ENCODE results near the gene SOHLH1.

Gene SOHLH1

GRCh38 chr9:135699440-135699839 lies at the start of gene SOHLH1:
SOHLH1 (minus strand) TSS chr9:135699481; CDS start chr9:135699467, 14 bp downstream.
- no peak for DNase-seq

GRCh38 chr9:135748676-135749075 lies 49.4 kb upstream of the SOHLH1 start:
- DNase-seq: no peak

- no peak for DNase-seq
Observed at GRCh38 chr9:135747311-135747710, 48.0 kb upstream of the SOHLH1 start.

- no peak for DNase-seq
Observed at GRCh38 chr9:135746565-135746964, 47.3 kb upstream of the SOHLH1 start.

GRCh38 chr9:135745686-135746324 lies 46.5 kb upstream of the SOHLH1 start:
- no peak for DNase-seq

- DNase-seq: no peak
Observed at GRCh38 chr9:135745189-135745588, 45.9 kb upstream of the SOHLH1 start.

GRCh38 chr9:135744333-135745070 lies 45.2 kb upstream of the SOHLH1 start:
- DNase-seq: no peak

GRCh38 chr9:135743546-135744332 lies 44.5 kb upstream of the SOHLH1 start:
- no peak for DNase-seq

- DNase-seq: no peak
Observed at GRCh38 chr9:135743021-135743420, 43.7 kb upstream of the SOHLH1 start.

GRCh38 chr9:135741276-135742219 lies 42.3 kb upstream of the SOHLH1 start:
- DNase-seq: no peak

GRCh38 chr9:135739271-135740220 lies 40.3 kb upstream of the SOHLH1 start:
- DNase-seq: no peak

- DNase-seq: no peak
Observed at GRCh38 chr9:135737840-135738521, 38.7 kb upstream of the SOHLH1 start.

- DNase-seq: no peak
Observed at GRCh38 chr9:135736979-135737839, 37.9 kb upstream of the SOHLH1 start.

- no peak for DNase-seq
Observed at GRCh38 chr9:135736272-135736978, 37.1 kb upstream of the SOHLH1 start.

- DNase-seq: no peak
Observed at GRCh38 chr9:135734616-135735144, 35.4 kb upstream of the SOHLH1 start.

GRCh38 chr9:135732569-135733257 lies 33.4 kb upstream of the SOHLH1 start:
- no peak for DNase-seq

GRCh38 chr9:135731454-135731853 lies 32.2 kb upstream of the SOHLH1 start:
- DNase-seq: no peak

GRCh38 chr9:135729480-135729879 lies 30.2 kb upstream of the SOHLH1 start:
- no peak for DNase-seq
